OCI-LY1 (cell line): ENCODE data around the gene CIRBP.

Experiments
- H2AFZ ChIP-seq: fragments of 200-600 bp; sonication (generic), shearing (Covaris generic); 2 replicates; pipeline ENCODE4 v1.6.0; 2014; ENCODE audit warnings: antibody characterized with exemption, mild to moderate bottlenecking, low read length
- H3F3A ChIP-seq: fragments of 200-600 bp; sonication (generic), shearing (Covaris generic); 2 replicates; pipeline ENCODE4 v1.6.0; 2014; ENCODE audit warnings: mild to moderate bottlenecking, antibody characterized with exemption, low read length, moderate library complexity; ENCODE audit not compliant: insufficient read depth
- H3K27ac ChIP-seq: fragments of 200-600 bp; sonication (generic); 2 replicates; pipeline ENCODE4 v1.5.1; 2014; ENCODE audit warnings: low read length, mixed run types, mild to moderate bottlenecking, low read depth; ENCODE audit not compliant: poor library complexity, severe bottlenecking
- H3K27me3 ChIP-seq: fragments of 200-600 bp; sonication (generic); 2 replicates; pipeline ENCODE4 v1.6.0; 2014; ENCODE audit warnings: antibody characterized with exemption, mild to moderate bottlenecking, low read length, moderate library complexity; ENCODE audit not compliant: insufficient read depth
- H3K36me3 ChIP-seq: fragments of 200-600 bp; sonication (generic); 2 replicates; pipeline ENCODE4 v1.6.1; 2014; ENCODE audit warnings: mild to moderate bottlenecking, antibody characterized with exemption, low read length, moderate library complexity, mixed read lengths; ENCODE audit not compliant: insufficient read depth
- H3K4me1 ChIP-seq: fragments of 200-600 bp; sonication (generic); 2 replicates; pipeline ENCODE4 v1.5.1; 2014; ENCODE audit warnings: mild to moderate bottlenecking, low read length, moderate library complexity; ENCODE audit not compliant: insufficient read depth, severe bottlenecking
- H3K4me2 ChIP-seq: fragments of 200-600 bp; sonication (generic), shearing (Covaris generic); 2 replicates; pipeline ENCODE4 v1.6.1; 2014; ENCODE audit warnings: low read length
- H3K4me3 ChIP-seq: fragments of 200-600 bp; sonication (generic); 2 replicates; pipeline ENCODE4 v1.5.1; 2014; ENCODE audit warnings: low read length, low read depth, mild to moderate bottlenecking, mixed read lengths; ENCODE audit not compliant: poor library complexity, severe bottlenecking
- H3K79me2 ChIP-seq: fragments of 200-600 bp; shearing (Covaris generic); 2 replicates; pipeline ENCODE4 v1.6.1; 2016; ENCODE audit warnings: mixed run types, low read length, mixed read lengths; ENCODE audit not compliant: insufficient read depth
- H3K9ac ChIP-seq: fragments of 200-600 bp; sonication (generic), shearing (Covaris generic); 2 replicates; pipeline ENCODE4 v1.6.1; 2014; ENCODE audit warnings: mild to moderate bottlenecking, low read length, mixed read lengths
- H3K9me2 ChIP-seq: fragments of 200-600 bp; sonication (generic), shearing (Covaris generic); 2 replicates; pipeline ENCODE4 v1.6.1; 2014; ENCODE audit warnings: low read depth, mild to moderate bottlenecking, low read length, mixed read lengths
- H3K9me3 ChIP-seq: fragments of 200-600 bp; shearing (Covaris generic); 2 replicates; pipeline ENCODE4 v1.6.1; 2014; ENCODE audit warnings: low read length, mixed read lengths
- H4K20me1 ChIP-seq: fragments of 200-600 bp; sonication (generic), shearing (Covaris generic); 2 replicates; pipeline ENCODE4 v1.6.0; 2016; ENCODE audit warnings: mild to moderate bottlenecking, low read length; ENCODE audit not compliant: insufficient read depth
- CTCF ChIP-seq: fragments of 200-600 bp; sonication (generic), shearing (Covaris generic); IDR thresholded peaks from 2 replicates; pipeline ENCODE4 v1.5.1; 2017; ENCODE audit warnings: mild to moderate bottlenecking, antibody characterized with exemption, low read length, moderate library complexity, mixed read lengths
- EZH2 ChIP-seq: fragments of 200-600 bp; sonication (generic), shearing (Covaris generic); IDR thresholded peaks from 2 replicates; pipeline ENCODE4 v1.8.0; 2017; ENCODE audit warnings: borderline replicate concordance, mixed run types, mild to moderate bottlenecking, antibody characterized with exemption, low read length, moderate library complexity, mixed read lengths

CIRBP gene

DNA sequence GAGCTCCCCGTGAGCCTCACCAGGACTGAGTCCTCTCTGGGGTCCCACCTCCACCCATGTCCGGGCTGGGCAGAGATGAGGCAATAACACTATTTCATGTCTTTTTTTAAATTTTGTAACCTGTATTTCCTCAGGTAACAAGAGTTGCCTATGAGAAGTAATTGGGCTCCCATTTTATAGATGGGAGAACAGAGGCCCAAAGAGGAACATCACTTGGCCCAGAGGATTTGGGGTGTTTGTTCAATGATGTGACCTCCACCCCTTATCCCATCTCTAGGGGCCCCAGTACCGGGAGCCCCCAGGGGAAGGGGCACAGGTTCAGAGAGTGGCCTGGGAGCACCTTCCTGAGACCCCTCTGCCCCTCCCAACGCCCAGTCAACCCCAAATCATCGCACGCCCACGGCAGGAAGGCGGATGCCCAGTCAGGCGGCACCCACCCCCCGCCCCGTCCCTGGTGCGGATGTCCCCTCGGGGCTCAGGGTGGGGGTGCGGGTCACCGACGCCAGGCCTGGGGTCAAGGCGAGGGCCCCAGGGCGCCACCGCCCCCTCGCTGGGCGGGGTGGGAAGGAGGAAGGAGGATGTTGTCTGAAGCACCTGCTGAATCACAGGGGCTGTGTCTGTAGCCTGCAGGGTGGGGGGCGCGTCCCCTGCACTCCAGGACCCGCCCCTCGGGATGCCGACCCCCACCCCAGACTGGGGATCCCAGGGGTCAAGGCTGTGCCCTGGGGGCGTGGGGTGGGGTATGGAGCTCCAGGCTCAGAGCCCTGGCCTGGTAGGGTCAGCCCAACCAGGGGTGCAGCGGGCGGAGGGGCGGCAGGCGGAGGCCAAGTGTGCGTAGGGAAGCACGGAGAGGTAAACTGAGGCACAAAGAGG lies 9.0 kb upstream of the CIRBP start:
- Histone ChIP-seq H3K27ac (peak overlapping the region; percentile 97), H3K9me3 (no peaks in the 10 kb centered on the region), H3F3A (peaks cover 5% of the 10 kb centered on the region; the same call in 1 of the 2 replicates), H3K9me2 (no peaks in the 10 kb centered on the region), H3K4me2 (peak overlapping the region; percentile 86), H3K27me3 (no peaks in the 10 kb centered on the region), H3K36me3 (peaks cover 28% of the 10 kb centered on the region), H2AFZ (no peak overlapping the region), H3K79me2 (no peaks in the 10 kb centered on the region), H4K20me1 (no peaks in the 10 kb centered on the region), H3K9ac (peak overlapping the region; percentile 77), H3K4me1 (peaks cover 67% of the 10 kb centered on the region), H3K4me3 (peak overlapping the region; percentile 73)
- TF ChIP-seq CTCF, result no peak
- TF ChIP-seq EZH2, result no peak

DNA sequence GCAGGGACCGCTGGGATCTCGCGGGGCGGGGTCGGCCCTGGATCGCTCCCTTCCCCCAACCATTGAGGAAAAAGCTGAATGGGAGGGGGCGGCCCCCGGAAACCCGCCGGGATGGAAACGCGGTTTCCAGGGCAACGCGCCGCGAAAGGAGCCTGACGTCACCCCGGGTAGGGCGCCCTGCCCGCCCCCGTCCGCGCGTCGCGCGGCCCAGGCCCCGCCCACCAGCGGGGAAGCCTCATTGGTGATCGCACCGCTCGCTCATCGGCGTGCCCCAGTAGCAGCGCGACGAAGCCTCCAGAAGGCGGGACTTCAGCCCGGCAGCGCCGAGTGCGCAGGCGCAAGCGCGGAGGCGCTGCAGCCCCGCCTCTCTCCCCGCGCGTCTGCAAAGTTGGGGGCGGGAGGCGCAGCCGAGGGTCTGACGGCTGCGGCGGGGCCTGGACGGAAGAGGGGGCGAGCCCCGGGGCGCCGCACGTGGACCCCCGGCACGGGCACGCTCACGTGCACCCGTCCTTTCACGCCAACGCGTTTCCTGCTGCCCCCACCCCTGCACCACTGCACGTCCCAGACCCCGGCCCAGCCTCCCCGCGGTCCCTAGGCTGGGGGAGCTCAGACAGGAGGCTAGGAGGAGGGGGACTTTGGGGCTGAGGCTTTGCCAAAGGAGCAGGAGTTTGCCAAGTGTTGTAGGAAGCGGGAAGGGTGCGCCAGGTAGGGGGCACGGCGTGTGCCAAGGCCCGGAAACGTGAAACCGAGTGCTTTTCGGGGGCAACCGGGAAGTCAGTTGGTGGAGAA lies 8.2 kb upstream of the CIRBP start:
- H3K79me2 ChIP-seq, result no peaks in the 10 kb centered on the region
- peak overlapping the region; percentile 85 for H3K9ac ChIP-seq
- no peak for TF ChIP-seq EZH2
- no peak for TF ChIP-seq CTCF
- peak overlapping the region; percentile 97 for H3K27ac ChIP-seq
- peak overlapping the region; percentile 73 for H3K4me3 ChIP-seq
- H3K27me3 ChIP-seq, result no peaks in the 10 kb centered on the region
- no peaks in the 10 kb centered on the region for H3K9me2 ChIP-seq
- H3F3A ChIP-seq, result peaks cover 5% of the 10 kb centered on the region; the same call in 1 of the 2 replicates
- no peaks in the 10 kb centered on the region for H4K20me1 ChIP-seq
- no peak overlapping the region for H2AFZ ChIP-seq
- H3K4me1 ChIP-seq, result peaks cover 74% of the 10 kb centered on the region
- no peaks in the 10 kb centered on the region for H3K9me3 ChIP-seq
- peak overlapping the region; percentile 86 for H3K4me2 ChIP-seq
- H3K36me3 ChIP-seq, result peaks cover 20% of the 10 kb centered on the region

DNA sequence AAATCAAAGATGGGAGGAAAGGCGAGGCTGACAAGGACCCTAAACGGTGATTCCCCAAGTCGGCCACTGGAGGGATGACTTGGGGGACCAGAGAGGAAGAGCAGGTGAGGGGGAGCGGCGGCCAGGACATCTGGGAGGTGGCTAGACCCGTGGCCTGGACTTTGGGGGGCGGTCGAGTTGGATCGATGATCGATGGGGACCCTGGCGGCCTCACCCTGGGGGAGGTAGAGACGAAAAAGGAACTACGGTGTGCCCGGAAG lies 7.7 kb upstream of the CIRBP start:
- Histone ChIP-seq H3K9me3 (no peaks in the 10 kb centered on the region), H3K4me1 (peaks cover 79% of the 10 kb centered on the region), H4K20me1 (no peaks in the 10 kb centered on the region), H3K27me3 (no peaks in the 10 kb centered on the region), H3K27ac (peak overlapping the region; percentile 89), H2AFZ (no peak overlapping the region), H3K9ac (peak overlapping the region; percentile 85), H3K9me2 (no peaks in the 10 kb centered on the region), H3K4me3 (peak overlapping the region; percentile 73), H3K79me2 (no peaks in the 10 kb centered on the region), H3F3A (peaks cover 5% of the 10 kb centered on the region; the same call in 1 of the 2 replicates), H3K4me2 (peak overlapping the region; percentile 85), H3K36me3 (peaks cover 17% of the 10 kb centered on the region)
- TF ChIP-seq EZH2, result no peak
- peak; percentile 27; the same call in 1 of the 2 replicates for TF ChIP-seq CTCF
